Measurements from ENCODE around the gene LILRB4.
"Not testable (repeated sequence)": the region's sequence is repeated elsewhere in the genome, so short reads cannot be mapped to it uniquely, and the experiment has no call there.

Gene LILRB4

GRCh38 chr19:54696117-54696548, 33.3 kb downstream of the LILRB4 start:
- DNase-seq (ENCODE audit: low read depth): peak; percentile 29

GRCh38 chr19:54696766-54697165, 34.0 kb downstream of the LILRB4 start:
- DNase-seq (ENCODE audit: low read depth): no peak
- H3K4me3 ChIP-seq (ENCODE audit: low read depth, low read length): no peak overlapping the region
- no peak for TF ChIP-seq MAX (IDR thresholded peaks at IDR 0.05; ENCODE audit: low read depth, low read length)
- no peak for TF ChIP-seq MYC (IDR thresholded peaks at IDR 0.05; ENCODE audit: low read depth, low read length)
- TF ChIP-seq POLR2A (IDR thresholded peaks at IDR 0.05; ENCODE audit: extremely low read depth, insufficient read length): no peak
- no peak for TF ChIP-seq CTCF (IDR thresholded peaks at IDR 0.05; ENCODE audit: low read depth, low read length)

More at GRCh38 chr19:54696117-54696548, 33.3 kb downstream of the LILRB4 start:
- no peak for TF ChIP-seq POLR2A (IDR thresholded peaks at IDR 0.05; ENCODE audit: extremely low read depth, insufficient read length)
- TF ChIP-seq MYC (IDR thresholded peaks at IDR 0.05; ENCODE audit: low read depth, low read length): no peak
- no peak for TF ChIP-seq MAX (IDR thresholded peaks at IDR 0.05; ENCODE audit: low read depth, low read length)
- TF ChIP-seq CTCF (IDR thresholded peaks at IDR 0.05; ENCODE audit: low read depth, low read length): no peak
- H3K4me3 ChIP-seq (ENCODE audit: low read depth, low read length): no peak overlapping the region

GRCh38 chr19:54697716-54698115, 34.9 kb downstream of the LILRB4 start:
- DNase-seq (ENCODE audit: low read depth); H3K4me3 ChIP-seq (ENCODE audit: low read depth, low read length): not testable (repeated sequence)

GRCh38 chr19:54704928-54705327, 42.1 kb downstream of the LILRB4 start:
- no peak for DNase-seq (ENCODE audit: low read depth)
- H3K4me3 ChIP-seq (ENCODE audit: low read depth, low read length): no peak overlapping the region
- no peak for TF ChIP-seq MAX (IDR thresholded peaks at IDR 0.05; ENCODE audit: low read depth, low read length)
- no peak for TF ChIP-seq POLR2A (IDR thresholded peaks at IDR 0.05; ENCODE audit: extremely low read depth, insufficient read length)
- TF ChIP-seq MYC (IDR thresholded peaks at IDR 0.05; ENCODE audit: low read depth, low read length): no peak
- no peak for TF ChIP-seq CTCF (IDR thresholded peaks at IDR 0.05; ENCODE audit: low read depth, low read length)

- peak; percentile 71; the same call in 1 of the 2 replicates for TF ChIP-seq MAX (IDR thresholded peaks at IDR 0.05; ENCODE audit: low read depth, low read length)
- no peak for TF ChIP-seq CTCF (IDR thresholded peaks at IDR 0.05; ENCODE audit: low read depth, low read length)
- peak; percentile 39 for DNase-seq (ENCODE audit: low read depth)
- no peak overlapping the region for H3K4me3 ChIP-seq (ENCODE audit: low read depth, low read length)
Observed at GRCh38 chr19:54707962-54708361, 45.2 kb downstream of the LILRB4 start.

- TF ChIP-seq CTCF (IDR thresholded peaks at IDR 0.05; ENCODE audit: low read depth, low read length): no peak
- no peak overlapping the region for H3K4me3 ChIP-seq (ENCODE audit: low read depth, low read length)
- DNase-seq (ENCODE audit: low read depth): no peak
Observed at GRCh38 chr19:54708781-54709180, 46.0 kb downstream of the LILRB4 start.
